WERI-Rb-1 (cell line): ENCODE measurements around the gene RFT1.

Experiments used
- DNase-seq: peaks from one replicate; pipeline ENCODE4 v3.0.0-alpha.2; 2020
- H3K27ac ChIP-seq: fragments of 250-450 bp; sonication (Bioruptor Pico); 2 replicates; pipeline ENCODE4 v1.5.1; 2020; ENCODE audit warnings: mild to moderate bottlenecking, moderate library complexity
- H3K27me3 ChIP-seq: fragments of 250-450 bp; sonication (Bioruptor Pico); 2 replicates; pipeline ENCODE4 v1.5.1; 2021; ENCODE audit warnings: mild to moderate bottlenecking, low read depth, moderate library complexity; ENCODE audit not compliant: insufficient read depth, severe bottlenecking
- H3K36me3 ChIP-seq: fragments of 250-450 bp; sonication (Bioruptor Pico); 2 replicates; pipeline ENCODE4 v1.5.1; 2020; ENCODE audit warnings: mild to moderate bottlenecking, moderate library complexity
- H3K4me3 ChIP-seq: 2 replicates; pipeline ENCODE4 v1.5.1; 2011; ENCODE audit warnings: low read depth, mild to moderate bottlenecking, control low read depth, low read length
- H3K9me3 ChIP-seq: fragments of 250-450 bp; sonication (Bioruptor Pico); 2 replicates; pipeline ENCODE4 v1.5.1; 2021; ENCODE audit warnings: mild to moderate bottlenecking, moderate library complexity; ENCODE audit not compliant: severe bottlenecking
- TF ChIP-seq, protein P1 (sequence below): IDR thresholded peaks from 2 replicates; pipeline ENCODE4 v1.5.1; 2011; ENCODE audit warnings: low read depth, mild to moderate bottlenecking, control low read depth, inconsistent platforms, low read length

Gene RFT1

DNA sequence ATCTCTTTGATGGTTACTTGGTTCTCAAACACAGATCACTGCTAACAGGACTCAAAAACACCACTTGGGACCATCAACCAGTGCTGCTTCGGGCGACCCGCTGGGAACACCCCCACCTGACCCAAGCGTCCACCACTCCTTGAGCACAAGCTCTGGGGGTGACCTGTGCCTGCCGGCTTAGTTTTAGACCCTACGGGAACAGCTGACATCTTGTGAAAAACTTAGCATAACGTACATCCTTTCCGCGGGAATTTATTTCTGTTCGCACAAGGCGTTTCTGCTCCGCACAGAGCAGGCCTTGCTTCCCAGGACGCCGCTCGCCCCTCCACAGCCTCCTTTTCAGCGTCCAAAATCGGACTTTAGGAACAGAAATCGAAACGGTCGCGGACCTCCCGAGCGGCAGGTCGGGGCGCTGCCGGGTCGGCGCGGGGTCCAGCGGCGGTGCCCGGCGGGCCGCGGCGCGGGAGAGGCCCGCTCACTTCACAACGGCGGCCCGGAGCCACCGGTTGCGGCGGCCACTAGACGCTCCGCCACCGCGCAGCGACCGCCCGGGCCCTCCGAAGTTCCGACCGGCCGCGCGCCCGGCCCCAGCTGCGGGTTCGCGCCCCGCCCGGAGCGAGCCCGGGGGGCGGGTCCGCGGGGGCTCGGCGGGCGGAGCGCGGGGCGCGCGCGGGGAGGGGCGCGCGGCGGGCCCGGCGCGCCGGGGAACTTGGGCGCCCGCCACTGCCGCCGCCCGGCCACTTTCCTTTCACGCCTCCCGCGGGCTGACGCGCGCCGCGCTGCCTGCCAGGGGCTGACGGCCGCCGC lies 85.3 kb downstream of the RFT1 start:
- peak; percentile 53 for DNase-seq
- TF ChIP-seq, protein P1, sequence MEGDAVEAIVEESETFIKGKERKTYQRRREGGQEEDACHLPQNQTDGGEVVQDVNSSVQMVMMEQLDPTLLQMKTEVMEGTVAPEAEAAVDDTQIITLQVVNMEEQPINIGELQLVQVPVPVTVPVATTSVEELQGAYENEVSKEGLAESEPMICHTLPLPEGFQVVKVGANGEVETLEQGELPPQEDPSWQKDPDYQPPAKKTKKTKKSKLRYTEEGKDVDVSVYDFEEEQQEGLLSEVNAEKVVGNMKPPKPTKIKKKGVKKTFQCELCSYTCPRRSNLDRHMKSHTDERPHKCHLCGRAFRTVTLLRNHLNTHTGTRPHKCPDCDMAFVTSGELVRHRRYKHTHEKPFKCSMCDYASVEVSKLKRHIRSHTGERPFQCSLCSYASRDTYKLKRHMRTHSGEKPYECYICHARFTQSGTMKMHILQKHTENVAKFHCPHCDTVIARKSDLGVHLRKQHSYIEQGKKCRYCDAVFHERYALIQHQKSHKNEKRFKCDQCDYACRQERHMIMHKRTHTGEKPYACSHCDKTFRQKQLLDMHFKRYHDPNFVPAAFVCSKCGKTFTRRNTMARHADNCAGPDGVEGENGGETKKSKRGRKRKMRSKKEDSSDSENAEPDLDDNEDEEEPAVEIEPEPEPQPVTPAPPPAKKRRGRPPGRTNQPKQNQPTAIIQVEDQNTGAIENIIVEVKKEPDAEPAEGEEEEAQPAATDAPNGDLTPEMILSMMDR: no peak
- Histone ChIP-seq H3K36me3 (peaks cover 3% of the 10 kb centered on the region; the same call in 1 of the 2 replicates), H3K9me3 (no peaks in the 10 kb centered on the region), H3K4me3 (peak overlapping the region; percentile 71), H3K27me3 (no peaks in the 10 kb centered on the region), H3K27ac (peak overlapping the region; percentile 33; the same call in 1 of the 2 replicates)

DNA sequence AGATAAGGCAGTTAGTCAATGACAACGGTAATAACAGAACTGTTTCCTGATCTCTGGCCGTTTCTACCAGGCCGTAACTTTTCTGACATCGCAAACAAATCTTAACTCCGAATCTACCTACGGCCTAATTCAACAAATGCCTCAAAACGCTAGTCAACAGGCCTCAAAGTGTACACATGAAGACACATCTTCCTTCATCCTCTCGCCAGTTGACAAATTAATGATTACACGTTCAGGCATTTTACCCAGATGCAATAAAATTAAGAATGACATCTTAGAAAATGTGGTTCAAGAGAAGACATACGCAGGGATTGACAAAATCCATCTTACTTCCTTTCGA lies 85.9 kb downstream of the RFT1 start:
- TF ChIP-seq, protein P1: no peak
- Histone ChIP-seq H3K27me3 (no peaks in the 10 kb centered on the region), H3K27ac (no peak overlapping the region), H3K36me3 (peaks cover 3% of the 10 kb centered on the region; the same call in 1 of the 2 replicates), H3K4me3 (peak overlapping the region; percentile 71), H3K9me3 (no peaks in the 10 kb centered on the region)
- no peak for DNase-seq

DNA sequence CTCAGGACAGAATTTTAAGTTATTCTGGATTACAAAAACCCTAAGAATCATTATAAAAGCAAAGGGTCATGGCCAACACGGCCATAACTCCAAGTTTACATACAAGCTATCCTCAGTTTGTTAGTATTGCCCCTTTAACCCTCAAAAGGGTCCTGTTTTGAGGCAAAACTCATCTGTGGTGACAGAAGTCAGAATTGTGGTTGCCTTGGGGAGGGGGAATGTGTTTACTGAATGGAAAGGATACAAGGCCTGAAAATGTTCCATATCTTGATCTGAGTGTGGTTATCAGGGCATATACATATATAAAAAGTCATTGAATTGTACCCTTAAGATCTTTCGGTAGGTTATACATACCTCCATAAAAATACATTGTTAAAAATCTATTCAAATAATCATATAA lies 86.5 kb downstream of the RFT1 start:
- Histone ChIP-seq H3K27ac (no peak overlapping the region), H3K4me3 (no peak overlapping the region)
- DNase-seq: no peak

DNA sequence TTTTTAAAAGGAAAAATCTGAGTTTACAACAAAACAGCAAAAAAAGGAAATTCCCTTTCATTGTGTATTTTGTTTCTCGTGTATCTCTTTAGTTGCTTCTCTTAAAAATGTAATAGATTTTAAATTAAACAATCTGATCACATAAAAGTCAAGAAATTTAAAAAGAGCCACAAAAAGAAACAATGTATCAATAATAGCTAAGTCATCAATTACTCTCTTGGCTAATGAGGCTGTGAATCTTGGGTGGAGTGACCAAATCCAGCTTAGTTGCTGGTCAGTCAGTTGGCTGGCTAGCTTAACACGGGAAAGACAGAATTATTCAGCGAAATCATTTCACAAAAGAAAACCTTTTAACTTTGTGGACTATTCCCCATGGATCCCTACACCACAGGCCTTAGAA lies 87.6 kb downstream of the RFT1 start:
- TF ChIP-seq, protein P1: no peak
- Histone ChIP-seq H3K27ac (no peak overlapping the region), H3K27me3 (no peaks in the 10 kb centered on the region), H3K9me3 (no peaks in the 10 kb centered on the region), H3K4me3 (no peak overlapping the region), H3K36me3 (peaks cover 3% of the 10 kb centered on the region; the same call in 1 of the 2 replicates)
- no peak for DNase-seq

More for the DNA sequence above, 86.5 kb downstream of the RFT1 start:
- Histone ChIP-seq H3K9me3 (no peaks in the 10 kb centered on the region), H3K27me3 (no peaks in the 10 kb centered on the region), H3K36me3 (peaks cover 3% of the 10 kb centered on the region; the same call in 1 of the 2 replicates)
- TF ChIP-seq, protein P1: no peak

DNA sequence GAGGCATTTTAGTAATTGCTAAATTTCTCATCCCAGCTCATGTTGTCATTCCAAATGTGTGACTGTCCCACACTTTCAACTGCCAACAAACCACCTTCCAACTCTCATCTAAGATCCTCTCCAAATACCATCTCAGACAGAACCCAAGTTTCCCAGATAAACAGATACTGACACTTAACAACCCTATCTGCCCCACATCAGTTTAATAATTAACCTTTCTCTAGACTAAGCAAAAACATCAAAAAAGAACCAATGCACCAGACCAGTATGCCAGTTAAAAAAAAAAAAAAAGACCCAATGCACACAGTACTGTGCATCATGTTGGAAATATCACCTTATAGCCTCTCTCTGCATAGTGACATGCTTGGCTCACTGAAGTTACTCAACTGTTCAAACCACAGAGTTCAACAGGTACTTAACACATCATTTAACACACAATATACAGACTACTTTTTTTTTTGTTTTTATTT lies 89.8 kb downstream of the RFT1 start:
- no peak for DNase-seq
- no peak overlapping the region for H3K4me3 ChIP-seq
- H3K9me3 ChIP-seq: no peaks in the 10 kb centered on the region
- TF ChIP-seq, protein P1: no peak
- H3K27ac ChIP-seq: no peak overlapping the region
- H3K27me3 ChIP-seq: no peaks in the 10 kb centered on the region
- H3K36me3 ChIP-seq: no peaks in the 10 kb centered on the region

DNA sequence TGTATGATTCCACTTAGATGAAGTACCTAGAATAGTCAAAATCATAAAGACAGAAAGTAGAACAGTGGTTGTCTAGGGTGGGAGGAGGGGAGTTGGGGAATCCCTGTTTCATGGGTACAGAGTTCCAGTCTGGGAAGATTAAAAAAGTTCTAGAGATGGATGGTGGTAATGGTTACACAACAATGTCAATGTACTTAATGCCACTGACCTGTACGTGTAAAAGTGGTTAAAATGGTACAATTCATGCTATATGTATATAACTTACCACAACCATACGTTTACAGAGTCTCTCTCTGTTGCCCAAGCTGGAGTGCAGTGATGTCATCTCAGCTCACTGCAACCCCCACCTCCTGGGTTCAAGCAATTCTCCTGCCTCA lies 90.9 kb downstream of the RFT1 start:
- DNase-seq: no peak
- Histone ChIP-seq H3K36me3 (no peaks in the 10 kb centered on the region), H3K4me3 (no peak overlapping the region), H3K27me3 (no peaks in the 10 kb centered on the region), H3K9me3 (no peaks in the 10 kb centered on the region), H3K27ac (no peak overlapping the region)
- TF ChIP-seq, protein P1: no peak
